Measurements from ENCODE around the gene SHMT2. TPM values are rescaled to one million over a fixed set of nuclear protein-coding genes. Genes with fewer than 3 reads are reported as not detected.
"Not testable (repeated sequence)": the region's sequence is repeated elsewhere in the genome, so short reads cannot be mapped to it uniquely, and the experiment has no call there.

SHMT2 gene
- total and polyA plus RNA-seq, 2 experiments from 2014 or later, result 125 to 387 TPM

DNA sequence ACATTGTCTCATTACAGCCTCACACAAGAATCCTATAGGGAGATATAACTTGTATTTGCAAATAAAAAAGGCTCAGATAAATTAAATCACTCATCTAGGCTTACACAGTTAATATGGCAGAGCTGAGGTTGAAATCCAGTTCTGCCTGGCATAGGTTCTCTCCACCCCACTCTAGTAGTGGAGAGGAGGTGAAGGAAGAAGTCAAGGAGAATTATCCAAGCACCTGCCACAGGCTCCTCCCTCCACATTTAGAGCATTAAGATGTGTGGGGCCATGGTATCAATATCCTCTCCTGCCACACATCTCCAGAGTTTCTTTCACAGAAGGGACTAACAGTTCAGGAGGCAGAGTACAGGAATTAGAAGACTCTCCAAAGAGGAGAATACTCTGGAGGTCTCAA, 44.0 kb downstream of the SHMT2 start (continued):
- no peak for TF ChIP-seq ZNF114 (CRISPR knock-in tag; IDR thresholded peaks at IDR 0.05)
- TF ChIP-seq, protein P1, sequence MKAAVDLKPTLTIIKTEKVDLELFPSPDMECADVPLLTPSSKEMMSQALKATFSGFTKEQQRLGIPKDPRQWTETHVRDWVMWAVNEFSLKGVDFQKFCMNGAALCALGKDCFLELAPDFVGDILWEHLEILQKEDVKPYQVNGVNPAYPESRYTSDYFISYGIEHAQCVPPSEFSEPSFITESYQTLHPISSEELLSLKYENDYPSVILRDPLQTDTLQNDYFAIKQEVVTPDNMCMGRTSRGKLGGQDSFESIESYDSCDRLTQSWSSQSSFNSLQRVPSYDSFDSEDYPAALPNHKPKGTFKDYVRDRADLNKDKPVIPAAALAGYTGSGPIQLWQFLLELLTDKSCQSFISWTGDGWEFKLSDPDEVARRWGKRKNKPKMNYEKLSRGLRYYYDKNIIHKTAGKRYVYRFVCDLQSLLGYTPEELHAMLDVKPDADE (IDR thresholded peaks at IDR 0.05), result no peak
- TF ChIP-seq CREB1 (CRISPR knock-in tag; IDR thresholded peaks at IDR 0.05; ENCODE audit: low read depth), result no peak
- no peak for TF ChIP-seq JUNB (IDR thresholded peaks at IDR 0.05; ENCODE audit: unreplicated experiment)
- TF ChIP-seq REST (IDR thresholded peaks at IDR 0.05; ENCODE audit: unreplicated experiment), result no peak
- no peak for TF ChIP-seq CTCF (conservative IDR thresholded peaks at IDR 0.05; ENCODE audit: low read depth in 2 of 2)
- TF ChIP-seq STAT1 (IDR thresholded peaks at IDR 0.05; ENCODE audit: unreplicated experiment), result no peak
- no peak for TF ChIP-seq EZH2phosphoT487 (IDR thresholded peaks at IDR 0.05; ENCODE audit: unreplicated experiment)
- no peak for TF ChIP-seq ZNF331 (CRISPR knock-in tag; IDR thresholded peaks at IDR 0.05; ENCODE audit: low read depth)
- no peak for TF ChIP-seq POLR2AphosphoS5 (IDR thresholded peaks at IDR 0.05; ENCODE audit: low read depth)
- no peak for TF ChIP-seq NANOG (IDR thresholded peaks at IDR 0.05; ENCODE audit: borderline replicate concordance)

- not testable (repeated sequence) for H3K27ac Mint-ChIP-seq; H3K79me2 ChIP-seq (replicated peaks; ENCODE audit: insufficient read depth); H3K4me2 ChIP-seq; H3K9me3 Mint-ChIP-seq; H2AFZ ChIP-seq; H3K36me3 ChIP-seq (ENCODE audit: insufficient read depth); H3K27me3 ChIP-seq (ENCODE audit: insufficient read depth); ATAC-seq; H3K4me3 Mint-ChIP-seq; H4K20me1 ChIP-seq (replicated peaks; ENCODE audit: insufficient read depth); H3K4me1 ChIP-seq (ENCODE audit: insufficient read depth); H3F3A ChIP-seq (replicated peaks; ENCODE audit: low read depth); H3K4me3 ChIP-seq; DNase-seq (ENCODE audit: low spot score); H3K9me2 ChIP-seq (ENCODE audit: insufficient read depth); H3K27ac ChIP-seq (ENCODE audit: low read depth); H3K27me3 Mint-ChIP-seq (ENCODE audit: insufficient read depth, low read depth, poor library complexity)
- Mint-ChIP-seq H3K4me1 (peaks cover 19% of the 10 kb centered on the region), H3K36me3 (ENCODE audit: low read depth) (peaks cover 16% of the 10 kb centered on the region)
These were observed 46.7 kb downstream of the SHMT2 start for GRCh38 chr12:57276233-57276632.
